ENCODE data around the gene ARL15.
"Not testable (repeated sequence)": the region's sequence is repeated elsewhere in the genome, so short reads cannot be mapped to it uniquely, and the experiment has no call there.

Gene ARL15

GRCh38 chr5:54086191-54086590 lies 224.2 kb downstream of the ARL15 start:
- no peak for DNase-seq

- no peak for DNase-seq
These were observed 225.7 kb downstream of the ARL15 start for GRCh38 chr5:54084696-54085095.

GRCh38 chr5:54083851-54084250 lies 226.5 kb downstream of the ARL15 start:
- no peak for DNase-seq

DNA sequence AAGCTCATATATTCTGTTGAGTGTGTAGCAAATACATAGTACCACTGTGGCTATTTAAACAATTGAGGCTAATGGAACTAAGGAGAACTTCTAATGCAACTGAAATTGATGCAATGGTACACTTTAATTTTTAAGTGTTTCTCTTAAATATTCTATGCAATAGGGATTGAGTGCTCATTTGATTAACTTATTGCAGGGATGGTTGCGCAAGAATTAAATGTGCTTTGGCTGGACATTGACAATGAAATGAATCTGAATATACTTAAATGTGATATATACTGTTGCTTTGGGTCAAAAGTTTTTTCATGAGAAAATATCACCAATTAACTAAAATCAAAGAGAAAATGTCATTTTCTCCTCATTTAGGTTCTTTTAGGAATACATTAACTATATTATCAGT lies 227.1 kb downstream of the ARL15 start:
- DNase-seq = no peak

- no peak for DNase-seq
These were observed 229.0 kb downstream of the ARL15 start for GRCh38 chr5:54081415-54081814.

DNA sequence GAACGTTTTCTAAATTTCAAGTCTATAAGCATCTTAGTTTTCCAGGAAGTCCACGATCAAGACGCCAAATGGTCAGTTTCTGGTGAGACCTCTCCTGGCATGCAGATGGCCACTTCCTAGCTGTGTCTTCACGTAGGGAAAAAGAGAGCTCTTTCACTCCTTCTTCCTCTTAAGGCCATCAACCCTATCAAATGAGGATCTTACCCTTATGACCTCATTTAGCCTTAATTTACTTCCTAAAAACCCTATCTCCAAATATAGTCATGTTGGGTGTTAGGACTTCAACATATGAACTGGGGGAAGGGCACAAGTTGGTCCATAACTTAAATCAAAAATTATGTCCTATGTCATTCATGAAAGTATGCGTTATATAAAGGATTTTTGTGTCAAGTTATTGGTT lies 229.5 kb downstream of the ARL15 start:
- no peak for DNase-seq

GRCh38 chr5:54073735-54074134 lies 236.6 kb downstream of the ARL15 start:
- DNase-seq = no peak

DNA sequence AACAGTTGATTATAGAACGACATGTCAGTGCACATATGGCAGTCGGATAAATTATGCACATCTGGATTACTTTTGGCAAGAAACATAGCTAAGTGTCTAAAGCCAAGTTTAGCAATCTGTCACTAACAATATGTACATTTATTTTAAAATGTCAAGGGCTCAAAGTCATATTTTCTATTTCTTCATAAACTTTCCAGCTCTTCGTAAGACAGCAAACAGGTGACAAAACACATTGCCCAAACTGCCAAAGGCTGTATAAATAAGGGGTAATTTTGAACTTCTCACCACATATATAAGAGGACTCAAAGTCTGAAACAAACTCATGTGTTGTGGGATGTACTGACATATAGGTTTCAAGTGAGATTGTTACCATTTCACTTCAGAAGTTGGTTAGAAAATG lies 237.2 kb downstream of the ARL15 start:
- no peak for DNase-seq

DNA sequence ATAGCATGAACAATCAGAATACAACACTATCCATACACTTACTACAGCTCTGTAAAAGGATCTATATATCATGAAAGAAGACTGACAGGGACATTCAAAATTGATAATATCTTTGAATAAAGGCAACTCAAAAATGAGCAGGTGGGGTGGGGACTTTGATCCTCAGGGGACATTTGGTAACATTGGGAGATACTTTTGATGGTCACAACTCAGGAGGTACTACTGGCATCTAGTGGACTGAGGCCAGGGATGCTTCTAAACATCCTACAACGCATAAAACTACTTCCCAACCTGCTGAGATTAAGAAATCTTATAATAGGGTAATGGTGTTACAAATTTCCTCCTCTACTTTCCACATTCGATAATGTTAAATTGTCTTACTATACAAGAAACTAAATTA lies 243.9 kb downstream of the ARL15 start:
- DNase-seq = no peak

DNA sequence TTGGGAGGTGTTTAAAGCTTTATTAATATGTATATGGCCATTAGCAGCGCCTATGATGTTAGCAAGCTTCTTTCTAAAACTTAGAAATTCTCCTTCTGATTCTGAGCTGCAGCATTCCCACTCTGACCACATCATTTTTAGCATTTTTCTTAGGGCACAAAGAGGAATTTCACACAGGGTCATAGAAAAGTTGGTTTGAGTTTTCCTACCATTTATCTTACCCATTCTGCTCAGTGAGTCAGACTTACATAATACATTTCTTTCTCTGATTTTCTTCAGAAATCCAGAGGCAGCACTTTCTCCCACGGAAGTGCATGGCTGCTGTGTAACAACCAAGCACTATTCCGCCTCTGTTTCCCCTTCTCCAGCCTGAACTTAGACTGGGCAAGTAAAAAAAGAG lies 246.6 kb downstream of the ARL15 start:
- DNase-seq = no peak

DNA sequence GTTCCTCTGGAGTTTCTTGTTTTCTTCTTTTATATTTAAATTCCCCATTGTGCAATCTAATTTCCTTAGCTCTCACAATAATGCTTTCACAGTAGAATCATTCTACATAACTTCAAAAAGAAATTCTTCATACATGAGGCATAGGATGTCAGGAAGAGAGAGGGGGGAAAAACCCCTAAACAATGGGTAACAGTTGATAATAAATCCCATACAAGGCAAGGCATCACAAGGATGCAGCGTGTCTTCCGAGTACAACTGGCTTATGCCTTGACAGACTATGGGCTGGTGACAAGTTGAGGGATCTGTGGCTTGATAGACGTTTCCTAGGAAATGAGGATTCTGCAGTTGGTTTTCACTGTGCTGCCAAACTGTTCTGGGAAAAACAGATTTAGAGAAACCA lies 247.4 kb downstream of the ARL15 start:
- DNase-seq = no peak

DNA sequence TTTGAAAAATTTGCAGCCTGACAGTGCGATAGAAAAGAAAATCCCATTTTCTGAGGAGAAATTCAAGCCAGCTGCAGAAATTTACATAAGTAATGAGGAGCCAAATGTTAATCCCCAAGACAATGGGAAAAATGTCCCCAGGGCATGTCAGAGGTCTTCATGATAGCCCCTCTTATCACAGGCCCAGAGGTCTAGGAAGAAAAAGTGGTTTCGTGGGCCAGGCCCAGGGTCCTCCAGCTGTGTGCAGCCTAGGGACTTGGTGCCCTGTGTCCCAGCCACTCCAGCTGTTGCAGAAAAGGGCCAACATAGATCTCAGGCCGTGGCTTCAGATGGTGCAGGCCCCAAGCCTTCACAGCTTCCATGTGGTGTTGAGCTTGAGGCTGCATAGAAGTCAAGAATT lies 249.5 kb downstream of the ARL15 start:
- not testable (repeated sequence) for DNase-seq

DNA sequence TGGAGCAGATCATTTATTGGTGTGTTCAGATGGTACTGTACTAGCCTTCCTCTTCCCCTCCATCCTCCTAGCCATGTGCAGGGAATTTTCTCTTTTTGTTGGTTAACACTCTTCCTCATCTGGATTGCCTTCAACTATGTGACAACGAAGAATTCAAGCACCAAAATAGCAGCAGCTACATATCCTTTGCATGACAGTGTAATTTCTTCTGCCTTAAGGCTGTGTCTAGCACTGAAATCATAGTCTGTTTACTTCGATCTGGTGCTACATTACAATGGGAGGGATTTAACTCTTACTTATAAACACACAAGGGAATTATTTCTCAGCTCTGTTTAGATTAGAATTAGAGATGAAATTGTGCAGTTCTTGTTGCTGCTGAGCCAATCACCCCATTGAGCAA lies 260.4 kb downstream of the ARL15 start:
- DNase-seq = no peak

DNA sequence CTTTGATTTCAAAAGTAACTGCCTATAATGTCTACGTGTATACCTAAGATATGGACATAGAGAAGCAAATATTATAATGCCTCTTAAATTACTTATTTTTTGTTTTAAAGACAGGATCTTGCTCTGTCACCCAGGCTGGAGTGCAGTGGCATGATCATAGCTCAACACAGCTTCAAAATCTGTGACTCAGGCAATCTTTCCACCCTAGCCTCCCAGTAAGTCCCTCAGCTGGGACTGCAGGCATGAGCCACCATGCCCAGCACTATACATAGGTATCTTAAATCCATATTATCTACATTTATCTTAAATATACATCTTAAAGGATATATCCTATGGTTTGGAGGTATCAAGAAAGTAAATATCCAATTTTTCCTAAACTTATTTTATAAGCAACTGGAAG lies 261.2 kb downstream of the ARL15 start:
- DNase-seq = no peak

GRCh38 chr5:54045077-54045792 lies 265.1 kb downstream of the ARL15 start:
- DNase-seq = no peak

GRCh38 chr5:54044276-54044675 lies 266.1 kb downstream of the ARL15 start:
- DNase-seq = not testable (repeated sequence)

- DNase-seq = no peak
These were observed 269.6 kb downstream of the ARL15 start for GRCh38 chr5:54040804-54041203.

GRCh38 chr5:54040018-54040417 lies 270.4 kb downstream of the ARL15 start:
- DNase-seq = no peak

- DNase-seq = no peak
These were observed 273.2 kb downstream of the ARL15 start for GRCh38 chr5:54037205-54037604.

GRCh38 chr5:54030981-54031380 lies 279.4 kb downstream of the ARL15 start:
- DNase-seq = no peak

DNA sequence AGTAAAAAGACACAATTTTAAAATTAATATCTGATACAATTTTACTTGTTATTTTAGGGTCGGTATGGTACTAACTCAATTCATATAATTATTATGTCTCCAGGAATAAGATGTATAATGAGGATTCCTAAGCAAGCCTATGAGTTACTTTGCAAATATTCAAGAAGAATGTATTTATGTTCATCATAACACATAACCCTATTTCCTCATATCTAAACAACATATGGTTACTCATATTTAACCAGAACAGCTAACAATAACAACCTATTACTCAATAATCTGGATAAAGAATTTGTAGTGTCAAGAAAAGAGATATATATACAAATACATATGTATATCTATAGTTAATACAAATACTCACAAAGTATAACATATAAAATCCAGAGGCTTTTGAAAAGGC lies 285.9 kb downstream of the ARL15 start:
- DNase-seq = no peak

DNA sequence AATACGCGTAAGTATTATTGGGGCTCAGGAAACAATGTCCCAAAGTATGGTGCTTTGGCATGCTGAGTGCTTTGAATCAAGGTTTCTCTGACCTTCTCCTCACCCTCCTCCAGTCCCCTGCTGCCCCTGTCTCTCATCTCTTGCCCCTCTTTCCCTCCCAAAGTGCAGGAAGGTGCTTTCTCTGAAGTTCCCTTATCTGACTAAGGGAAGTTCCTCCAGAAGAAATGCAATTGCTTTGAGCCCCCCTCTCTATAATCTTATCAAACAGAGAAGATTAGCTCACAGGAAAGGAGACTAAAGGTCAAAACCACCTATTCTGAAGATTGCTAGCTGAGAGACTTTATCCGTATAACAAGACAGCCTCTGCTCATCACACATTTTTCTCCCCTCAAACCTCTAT lies 288.1 kb downstream of the ARL15 start:
- DNase-seq = no peak

DNA sequence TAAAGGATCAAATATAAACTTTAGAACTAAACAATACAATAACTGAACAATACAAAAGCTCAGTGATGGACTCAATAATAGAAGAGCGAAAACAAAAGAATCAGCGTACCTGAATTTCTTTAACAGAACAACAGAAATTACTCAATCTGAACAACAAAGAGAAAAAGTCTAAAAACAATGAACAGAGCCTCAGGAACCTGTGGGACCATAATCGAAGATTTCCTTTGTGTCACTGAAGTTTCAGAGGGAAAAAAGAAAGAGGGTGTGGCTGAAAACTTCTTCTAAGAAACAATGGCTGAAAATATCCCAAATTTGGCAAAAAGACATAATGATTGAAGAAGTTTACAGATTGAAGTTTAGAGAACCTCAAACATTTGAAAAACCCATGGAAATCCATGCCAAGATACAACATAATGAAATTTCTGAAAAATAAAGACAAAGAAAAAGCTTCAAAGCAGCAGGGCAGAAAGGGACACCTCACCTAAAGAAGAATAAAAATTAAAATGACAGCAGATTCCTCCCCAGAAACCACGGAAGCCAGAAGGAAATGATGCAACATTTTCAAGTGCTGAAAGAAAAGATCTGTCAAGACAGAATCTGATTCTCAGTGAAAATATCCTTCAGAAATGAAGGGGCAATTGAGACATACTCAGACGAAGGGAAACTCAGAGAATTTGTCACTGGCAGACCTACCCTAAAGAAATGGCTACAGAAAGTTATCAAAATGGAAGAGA lies 288.8 kb downstream of the ARL15 start:
- no peak for DNase-seq

- no peak for DNase-seq
These were observed 291.9 kb downstream of the ARL15 start for GRCh38 chr5:54018438-54018837.

- no peak for DNase-seq
These were observed 292.8 kb downstream of the ARL15 start for GRCh38 chr5:54017580-54017979.

All from NCI-H1092 (cell line).